Stromal cell of bone marrow (primary cell): ENCODE results near the gene CD300LG.
"Not testable (repeated sequence)": the region's sequence is repeated elsewhere in the genome, so short reads cannot be mapped to it uniquely, and the experiment has no call there.

Experiments
- DNase-seq: peaks from one replicate; pipeline ENCODE4 v3.0.0-alpha.2; 2012; ENCODE audit warnings: low read depth

CD300LG gene

DNA sequence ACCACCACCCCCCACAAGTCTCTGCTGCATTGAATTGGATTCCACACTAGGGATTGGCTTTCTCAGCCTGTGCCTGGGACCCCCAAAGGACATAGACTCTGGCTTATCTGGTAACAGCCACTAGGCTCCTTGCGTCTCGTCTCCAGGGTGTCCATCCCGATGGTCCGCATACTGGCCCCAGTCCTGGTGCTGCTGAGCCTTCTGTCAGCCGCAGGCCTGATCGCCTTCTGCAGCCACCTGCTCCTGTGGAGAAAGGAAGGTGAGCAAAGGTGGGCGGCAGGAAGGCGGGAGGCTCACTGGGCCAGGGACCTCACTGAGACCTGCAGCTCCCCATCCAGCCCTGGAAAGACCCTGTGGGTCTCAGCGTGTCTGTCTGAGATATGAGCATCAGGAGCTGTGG, 8.1 kb downstream of the CD300LG start:
- DNase-seq: no peak

GRCh38 chr17:43856141-43856540, 9.2 kb downstream of the CD300LG start:
- DNase-seq: no peak

DNA sequence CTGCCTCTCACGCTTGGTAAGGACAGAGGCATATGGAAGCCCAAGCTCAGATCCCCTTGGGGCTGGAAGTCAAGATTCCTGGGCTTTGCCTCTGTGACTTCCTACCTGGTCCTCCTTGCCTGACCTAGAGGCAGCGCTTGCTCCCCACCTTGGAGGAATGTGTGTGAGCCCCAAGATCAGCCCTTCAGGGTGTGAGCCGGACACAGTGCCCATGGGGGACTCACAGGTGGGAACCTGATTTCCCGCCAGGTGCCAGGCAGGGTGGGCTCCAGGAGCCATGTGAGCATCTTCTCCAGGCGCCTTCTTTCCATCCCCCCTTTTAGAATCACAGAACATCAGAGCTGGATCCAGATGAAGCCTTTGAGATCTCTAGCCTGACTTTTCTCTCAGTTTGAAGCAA, 10.2 kb downstream of the CD300LG start:
- DNase-seq: no peak

GRCh38 chr17:43857957-43858600, 11.1 kb downstream of the CD300LG start:
- DNase-seq: no peak

DNA sequence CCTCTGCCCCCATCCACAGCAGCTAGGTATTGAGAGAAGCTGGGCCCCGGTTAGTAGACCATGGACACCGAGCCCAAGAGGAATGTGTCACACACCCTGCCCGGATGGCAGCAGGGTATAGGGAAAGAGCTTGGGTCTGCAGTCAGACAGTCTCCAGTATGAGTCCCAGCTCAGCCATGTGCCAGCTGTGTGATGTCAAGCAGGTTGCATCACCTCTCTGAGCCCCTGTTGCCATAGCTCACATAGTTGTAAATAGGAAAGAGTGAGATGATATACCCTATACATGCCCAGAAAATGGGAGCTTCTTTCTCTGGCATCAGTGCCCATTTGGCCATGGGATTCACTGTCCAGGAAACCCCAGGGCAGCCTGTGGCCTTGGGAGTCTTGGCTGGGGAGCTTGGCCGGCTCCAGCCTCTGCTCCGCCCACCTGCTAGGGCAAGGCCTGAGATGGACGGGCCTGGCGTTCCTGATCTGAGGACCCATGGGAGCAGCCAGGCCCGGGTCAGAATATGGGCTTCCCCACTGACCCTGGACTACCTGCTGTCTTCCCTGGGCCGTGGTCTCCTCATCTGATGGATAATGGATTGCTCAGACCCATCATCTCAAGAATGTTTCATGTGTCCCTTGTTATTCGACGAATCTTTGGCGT, 13.2 kb downstream of the CD300LG start:
- no peak for DNase-seq

GRCh38 chr17:43860927-43861622, 14.1 kb downstream of the CD300LG start:
- DNase-seq: no peak

GRCh38 chr17:43861960-43862359, 15.0 kb downstream of the CD300LG start:
- DNase-seq: no peak

- DNase-seq: no peak
These were observed 17.4 kb downstream of the CD300LG start for GRCh38 chr17:43864161-43864984.

- no peak for DNase-seq
These were observed 21.4 kb downstream of the CD300LG start for GRCh38 chr17:43868226-43868994.

- DNase-seq: not testable (repeated sequence)
These were observed 22.1 kb downstream of the CD300LG start for GRCh38 chr17:43869031-43869430.

GRCh38 chr17:43871946-43872690, 25.1 kb downstream of the CD300LG start:
- no peak for DNase-seq

DNA sequence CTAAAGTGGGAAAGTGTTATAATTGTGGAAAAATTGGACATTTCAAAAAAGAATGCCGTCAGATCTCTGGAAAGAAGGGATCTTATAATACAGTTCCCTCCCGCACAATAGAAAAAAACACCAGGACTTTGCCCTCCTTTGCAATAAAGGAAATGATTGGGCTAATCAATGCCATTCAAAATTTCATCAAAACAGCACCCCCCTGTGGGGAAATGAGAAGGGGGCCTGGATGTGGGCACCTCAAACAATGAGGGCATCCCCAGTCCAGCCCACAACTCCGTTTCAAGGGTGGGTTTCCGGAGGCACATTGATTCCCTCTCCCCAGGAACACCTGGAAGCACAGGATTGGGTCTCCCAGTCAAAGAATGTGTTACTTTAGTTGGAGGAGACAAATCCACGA, 26.1 kb downstream of the CD300LG start:
- DNase-seq: no peak

DNA sequence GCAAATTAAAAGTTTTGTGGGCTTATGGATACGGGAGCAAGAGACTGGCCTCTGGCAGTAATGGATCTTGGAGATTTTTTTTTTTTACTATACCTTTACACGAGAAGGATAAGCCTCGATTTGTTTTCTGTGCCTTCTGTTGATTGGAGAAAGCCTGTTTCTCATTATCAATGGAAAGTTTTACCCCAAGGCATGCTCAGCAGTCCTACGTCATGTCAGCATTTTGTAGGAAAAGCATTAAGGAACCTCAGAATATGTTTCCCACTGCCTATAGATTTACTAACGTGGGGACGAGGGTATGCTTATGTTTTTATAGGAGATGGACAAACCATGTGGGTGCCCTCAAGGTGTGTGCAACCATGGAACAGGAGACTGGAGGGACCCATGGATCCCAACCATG, 26.8 kb downstream of the CD300LG start:
- DNase-seq: no peak

GRCh38 chr17:43874293-43874692, 27.3 kb downstream of the CD300LG start:
- no peak for DNase-seq

DNA sequence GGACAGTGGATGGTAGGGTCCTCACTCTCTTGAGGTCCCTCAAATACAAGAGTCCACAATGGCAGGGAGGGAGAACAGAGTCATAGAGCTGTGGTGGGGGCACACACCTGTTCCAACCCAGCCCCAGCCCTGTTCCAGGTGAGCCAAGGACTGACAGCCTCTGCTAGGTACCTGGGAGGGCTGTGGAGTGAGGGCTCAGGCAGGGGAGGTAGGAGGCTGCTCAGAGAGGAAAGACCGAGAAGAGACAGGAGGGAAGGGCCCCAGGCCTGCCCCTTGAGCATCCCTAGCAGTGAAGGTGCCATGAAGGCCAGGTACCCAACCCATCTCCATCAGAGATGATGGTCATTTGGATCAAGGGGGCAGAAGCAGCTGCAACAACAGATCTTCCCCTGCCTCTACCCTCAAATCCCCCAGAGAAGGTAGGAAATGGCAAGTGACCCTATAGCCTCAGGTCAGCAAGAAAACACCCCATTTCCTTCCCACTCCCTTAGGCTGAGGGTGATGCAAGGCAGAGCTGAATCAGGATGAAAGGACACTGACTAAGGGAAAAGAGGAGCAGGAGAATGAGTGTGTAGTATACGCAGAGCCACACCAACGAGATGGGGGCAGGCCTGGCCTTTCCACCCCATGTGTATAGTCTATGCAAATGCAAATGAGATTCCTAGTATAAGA, 28.6 kb downstream of the CD300LG start:
- DNase-seq: no peak

DNA sequence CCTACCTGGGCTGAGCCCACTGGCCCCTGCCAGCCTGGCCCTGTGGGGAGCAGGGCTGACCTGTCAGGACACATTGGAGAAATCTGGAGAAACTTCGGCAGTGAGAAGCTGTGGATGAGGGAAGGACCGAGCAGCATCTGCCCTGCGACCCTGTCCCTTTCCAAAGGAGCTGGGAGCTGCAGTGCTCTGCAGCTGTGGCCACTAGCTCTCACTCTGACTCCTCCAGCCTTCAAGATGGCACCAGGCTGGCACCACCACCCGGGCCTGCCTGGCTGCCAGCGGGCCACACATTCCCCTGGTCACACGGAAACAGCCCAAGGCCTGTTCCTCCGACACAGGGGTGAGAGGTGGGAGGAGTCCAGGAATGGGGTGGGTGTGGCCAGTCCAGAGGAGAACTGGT, 30.1 kb downstream of the CD300LG start:
- no peak for DNase-seq

GRCh38 chr17:43877451-43878155, 30.6 kb downstream of the CD300LG start:
- DNase-seq: no peak

GRCh38 chr17:43878260-43879175, 31.5 kb downstream of the CD300LG start:
- DNase-seq: peak; percentile 77
